GM15510 (cell line): ENCODE results near the gene ESPN.

Source experiments
- POLR2A ChIP-seq: IDR thresholded peaks from 3 replicates; pipeline ENCODE4 v1.6.1; 2011; ENCODE audit warnings: borderline replicate concordance; ENCODE audit not compliant: insufficient read length; ENCODE audit errors: extremely low read depth

Gene ESPN

DNA sequence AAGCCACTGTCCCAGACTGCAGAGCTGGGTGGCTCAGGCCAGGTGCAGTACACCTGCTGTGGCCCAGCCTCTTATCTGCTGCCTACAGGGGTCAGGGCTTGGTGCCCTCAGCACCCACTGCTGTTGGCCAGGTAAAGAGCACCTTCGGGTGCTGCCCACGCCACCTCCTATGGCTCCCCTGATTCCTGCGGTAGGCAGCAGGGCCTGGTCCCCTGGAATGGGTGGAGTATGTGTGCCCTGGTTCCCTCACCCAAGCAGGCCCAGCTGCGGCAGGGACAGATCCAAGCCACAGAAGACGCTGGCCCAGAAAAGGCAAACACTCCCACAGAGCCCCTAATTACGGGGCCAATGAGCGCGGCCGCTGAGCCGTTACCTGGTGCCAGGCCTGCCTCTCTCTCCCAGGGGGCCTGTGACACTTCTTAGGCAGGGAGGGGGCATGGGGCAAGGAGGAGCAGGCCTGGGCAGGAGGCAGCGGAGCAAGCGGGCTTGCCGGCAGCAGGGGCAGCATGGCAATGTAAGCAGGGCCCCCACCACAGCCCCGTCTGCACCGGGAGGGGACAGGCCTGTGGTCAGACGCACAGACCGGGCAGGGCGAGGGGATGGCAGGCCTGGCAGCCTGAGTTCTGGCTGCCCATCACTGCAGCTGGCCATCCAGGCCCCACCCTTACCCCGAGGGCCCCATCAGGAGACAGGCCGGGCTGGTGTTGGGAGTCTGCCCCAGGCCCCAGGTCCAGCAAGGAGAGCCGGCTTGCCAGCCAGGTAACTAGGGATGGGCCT is 19.0 kb downstream of the ESPN start:
- TF ChIP-seq POLR2A, result no peak

DNA sequence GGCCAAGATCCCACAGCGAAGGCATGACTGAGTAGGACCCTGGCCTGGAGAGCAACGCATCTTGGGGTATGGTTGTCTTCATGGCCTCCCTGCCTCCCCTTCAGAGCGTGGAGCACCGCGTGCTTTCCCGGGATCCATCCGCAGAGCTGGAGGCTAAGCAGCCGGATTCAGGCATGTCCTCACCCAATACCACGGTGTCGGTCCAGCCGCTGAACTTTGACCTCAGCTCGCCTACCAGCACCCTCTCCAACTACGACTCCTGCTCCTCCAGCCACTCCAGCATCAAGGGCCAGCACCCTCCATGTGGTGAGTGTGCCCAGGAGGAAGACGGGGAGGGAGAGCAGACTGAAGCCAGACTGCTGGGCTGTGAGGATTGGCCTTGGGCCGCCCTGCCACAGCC is 19.8 kb downstream of the ESPN start:
- no peak for TF ChIP-seq POLR2A

DNA sequence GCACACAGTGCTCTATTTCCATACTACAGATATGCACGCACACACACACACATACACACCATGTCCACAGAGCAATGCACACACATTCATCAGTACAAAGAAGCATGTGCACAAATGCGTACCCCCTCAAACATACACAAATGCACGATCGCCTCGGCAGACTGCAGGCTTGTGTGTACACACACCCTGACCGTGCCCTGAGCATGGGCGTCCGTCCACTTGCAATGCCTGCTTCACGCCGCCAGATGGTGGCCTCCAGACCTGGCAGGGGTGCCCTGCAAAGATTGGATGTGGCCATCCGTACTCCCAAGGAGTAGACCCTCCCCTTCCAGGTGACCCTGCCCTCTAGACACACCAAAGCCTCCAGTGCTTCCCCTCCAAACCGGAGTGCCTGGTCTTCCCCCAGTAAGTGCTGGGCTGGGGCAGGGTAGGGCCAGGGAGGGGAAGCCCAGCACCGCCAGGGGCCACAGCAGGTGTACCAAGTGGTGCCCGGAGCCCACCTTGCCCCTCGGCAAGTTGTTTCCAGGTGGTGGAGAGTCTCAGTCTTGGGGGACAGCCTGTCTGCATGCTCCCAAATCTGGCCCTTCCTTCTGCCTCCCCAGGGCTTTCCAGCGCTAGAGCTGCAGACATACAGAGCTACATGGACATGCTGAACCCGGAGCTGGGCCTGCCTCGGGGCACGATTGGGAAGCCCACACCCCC is 20.6 kb downstream of the ESPN start:
- no peak for TF ChIP-seq POLR2A

DNA sequence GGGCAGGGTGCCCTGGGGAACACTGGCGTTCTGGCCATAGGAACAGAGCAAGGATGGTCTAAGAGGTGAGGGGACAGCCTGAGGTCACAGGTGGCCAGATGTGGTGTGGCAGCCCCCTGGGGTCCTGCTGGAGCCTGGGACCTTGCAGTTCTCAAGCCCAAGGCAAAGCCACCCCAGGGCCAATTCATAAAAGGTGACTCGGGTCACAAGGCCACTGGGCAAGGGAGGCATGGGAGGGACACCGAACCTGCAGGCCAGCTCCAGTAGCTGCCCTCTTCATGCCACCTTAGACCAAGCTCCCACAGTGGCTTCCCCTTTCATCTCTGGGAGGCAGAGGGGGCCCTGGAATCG is 22.1 kb downstream of the ESPN start:
- TF ChIP-seq POLR2A, result no peak

DNA sequence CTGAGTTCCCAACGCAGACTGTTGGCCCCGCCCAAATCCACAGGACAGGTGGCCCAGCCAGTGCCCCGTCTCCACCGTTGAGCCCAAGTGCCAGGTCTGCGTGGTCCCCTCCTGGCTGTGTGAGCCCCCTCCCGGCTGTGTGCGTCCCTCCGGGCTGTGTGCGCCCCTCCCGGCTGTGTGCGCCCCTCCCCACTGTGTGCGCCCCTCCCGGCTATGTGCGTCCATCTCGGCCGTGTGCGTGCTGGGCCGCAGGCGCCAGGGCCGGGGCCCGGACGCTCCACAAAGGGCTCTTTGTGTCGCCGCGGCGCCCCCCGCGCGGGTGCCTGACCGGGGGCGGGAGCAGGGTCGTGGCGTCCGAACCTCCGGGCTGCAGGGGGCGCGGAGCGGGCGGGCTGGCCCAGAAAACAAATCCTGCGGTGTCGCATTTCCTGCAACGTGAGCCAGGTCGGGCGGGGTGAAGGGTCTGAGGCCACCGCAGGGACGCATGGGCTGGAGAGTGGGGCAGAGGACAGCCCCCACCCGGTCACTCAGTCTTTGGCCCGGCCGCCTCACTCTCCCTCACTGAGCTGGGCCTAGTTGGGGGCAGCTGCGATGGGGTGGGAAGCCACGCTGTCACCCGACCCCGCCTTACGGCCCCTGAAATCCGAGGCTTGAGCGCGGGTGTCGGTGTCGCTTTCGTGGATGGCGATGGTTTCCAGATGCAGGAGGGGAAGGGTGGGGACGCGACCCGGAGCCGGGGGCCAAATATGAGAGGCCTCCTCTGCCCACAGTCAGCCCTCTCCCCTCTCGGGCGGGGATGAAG is 22.6 kb downstream of the ESPN start:
- no peak for TF ChIP-seq POLR2A

DNA sequence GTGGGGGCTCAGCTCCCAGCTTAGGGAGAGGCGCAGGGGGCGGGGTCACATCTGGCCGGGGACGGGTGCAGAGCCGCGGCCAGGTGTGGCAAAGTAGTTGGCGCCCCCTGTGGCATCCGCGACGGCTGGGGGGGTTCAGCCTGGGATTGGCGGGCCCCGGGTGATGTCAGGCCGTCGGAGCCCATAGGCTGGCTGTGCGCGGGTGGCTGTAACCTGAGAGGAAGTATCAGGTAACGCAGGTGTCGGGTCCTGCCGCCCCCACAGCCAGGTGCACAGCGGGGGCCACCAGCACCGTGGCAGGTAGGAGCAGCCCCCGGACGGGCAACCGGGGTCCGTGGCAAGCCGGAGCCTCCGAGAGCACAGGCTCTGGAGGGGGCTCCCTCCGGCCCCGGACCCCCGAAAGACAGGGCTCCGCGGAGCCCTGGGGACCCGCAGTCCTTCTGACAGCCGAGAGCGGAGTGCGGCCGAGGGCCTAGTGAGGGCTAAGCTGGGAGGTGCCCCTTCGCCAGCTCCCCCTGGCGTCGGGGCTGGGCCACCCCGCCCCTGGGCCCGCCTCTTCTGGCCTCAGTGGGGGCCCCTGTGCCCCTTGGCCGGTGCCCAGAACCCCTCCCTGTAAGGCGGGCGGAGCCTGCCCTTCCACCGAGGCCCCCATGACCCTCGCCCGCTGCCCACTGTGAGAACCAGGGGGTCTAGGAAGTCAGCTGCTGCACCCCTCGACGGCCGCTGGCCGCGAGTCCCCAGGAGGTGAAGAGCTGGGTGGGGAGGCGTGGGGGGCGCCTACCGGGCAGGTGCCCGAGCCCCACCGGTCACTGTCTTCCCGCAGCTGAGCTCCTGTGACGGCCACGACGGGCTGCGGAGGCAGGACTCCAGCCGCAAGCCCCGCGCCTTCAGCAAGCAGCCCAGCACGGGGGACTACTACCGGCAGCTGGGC is 23.5 kb downstream of the ESPN start:
- no peak for TF ChIP-seq POLR2A

DNA sequence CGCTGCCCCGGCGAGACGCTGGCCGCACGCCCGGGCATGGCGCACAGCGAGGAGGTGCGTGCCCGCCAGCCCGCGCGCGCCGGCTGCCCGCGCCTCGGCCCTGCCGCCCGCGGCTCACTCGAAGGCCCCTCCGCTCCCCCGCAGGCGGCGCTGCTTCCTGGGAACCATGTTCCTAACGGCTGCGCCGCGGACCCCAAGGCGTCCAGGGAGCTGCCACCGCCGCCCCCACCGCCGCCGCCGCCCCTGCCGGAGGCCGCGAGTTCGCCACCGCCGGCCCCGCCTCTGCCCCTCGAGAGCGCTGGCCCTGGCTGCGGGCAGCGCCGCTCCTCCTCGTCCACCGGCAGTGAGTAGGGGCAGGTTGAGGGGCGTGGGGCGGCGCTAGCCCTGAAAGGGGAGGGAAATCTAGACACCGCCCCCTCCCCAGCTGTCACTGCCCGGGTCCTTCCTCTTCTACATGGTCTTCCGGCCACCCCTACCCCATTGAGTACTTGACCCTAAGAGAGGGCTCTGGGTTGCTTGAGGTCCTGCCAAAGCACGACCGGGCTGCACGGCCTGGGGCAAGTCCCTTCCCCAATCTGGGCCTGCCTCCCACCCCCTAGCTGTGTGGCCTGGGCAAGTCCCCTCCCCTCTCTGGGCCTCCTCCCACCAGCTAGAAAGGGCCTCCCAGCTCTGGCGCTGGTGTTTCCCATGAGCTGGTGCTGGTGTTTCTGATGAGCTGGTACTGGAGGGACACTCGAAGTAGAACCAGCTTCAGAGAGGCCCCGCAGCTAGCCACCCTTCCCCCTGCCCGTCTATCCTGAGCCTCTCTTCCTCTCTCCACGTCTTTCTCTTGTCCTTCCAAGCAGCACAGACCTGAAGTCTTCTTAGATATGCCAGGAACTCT is 24.4 kb downstream of the ESPN start:
- TF ChIP-seq POLR2A, result no peak

DNA sequence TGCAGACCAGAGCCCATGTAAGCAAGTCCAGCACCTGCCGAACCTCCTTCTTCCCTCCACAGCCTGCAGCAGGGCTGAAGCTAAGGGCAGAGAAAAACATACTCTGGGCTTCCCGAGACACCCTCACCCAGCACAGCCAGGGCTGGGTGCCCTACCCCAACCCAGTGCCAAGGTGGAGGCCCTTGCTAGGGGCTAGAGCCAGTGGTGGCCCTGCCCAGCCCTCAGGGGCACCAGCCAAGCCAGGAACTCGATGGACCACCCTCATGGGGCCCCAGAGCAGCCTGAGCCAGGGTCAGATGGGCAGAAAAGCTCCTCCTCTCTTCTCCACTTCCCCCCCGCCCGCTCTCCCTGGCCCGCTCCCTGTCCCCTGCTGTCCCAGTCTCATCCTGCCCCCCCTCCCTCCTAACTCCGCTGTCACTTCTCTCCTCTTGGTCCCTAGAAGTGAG is 25.5 kb downstream of the ESPN start:
- TF ChIP-seq POLR2A, result no peak

DNA sequence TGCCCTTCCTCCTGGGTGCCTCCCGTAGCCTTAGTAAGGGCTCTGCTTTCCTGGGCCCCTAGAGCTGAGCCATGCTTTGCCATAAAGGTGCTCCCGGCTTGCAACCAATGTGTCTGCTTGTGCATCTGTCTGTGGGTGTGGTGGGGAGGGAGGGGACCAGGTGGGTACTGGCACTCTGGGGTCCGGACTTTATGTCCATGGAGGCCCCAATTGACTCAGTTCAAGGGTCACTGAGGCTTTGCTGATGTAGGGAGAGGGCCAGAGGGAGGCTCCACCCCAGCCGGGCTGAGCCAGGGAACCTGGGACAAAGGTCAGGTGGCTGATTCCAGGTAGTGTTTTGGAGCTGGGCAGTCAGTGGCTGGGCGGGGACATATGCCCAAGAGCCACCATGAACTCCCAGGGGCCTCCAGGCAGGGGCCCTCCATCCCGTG is 26.4 kb downstream of the ESPN start:
- no peak for TF ChIP-seq POLR2A

DNA sequence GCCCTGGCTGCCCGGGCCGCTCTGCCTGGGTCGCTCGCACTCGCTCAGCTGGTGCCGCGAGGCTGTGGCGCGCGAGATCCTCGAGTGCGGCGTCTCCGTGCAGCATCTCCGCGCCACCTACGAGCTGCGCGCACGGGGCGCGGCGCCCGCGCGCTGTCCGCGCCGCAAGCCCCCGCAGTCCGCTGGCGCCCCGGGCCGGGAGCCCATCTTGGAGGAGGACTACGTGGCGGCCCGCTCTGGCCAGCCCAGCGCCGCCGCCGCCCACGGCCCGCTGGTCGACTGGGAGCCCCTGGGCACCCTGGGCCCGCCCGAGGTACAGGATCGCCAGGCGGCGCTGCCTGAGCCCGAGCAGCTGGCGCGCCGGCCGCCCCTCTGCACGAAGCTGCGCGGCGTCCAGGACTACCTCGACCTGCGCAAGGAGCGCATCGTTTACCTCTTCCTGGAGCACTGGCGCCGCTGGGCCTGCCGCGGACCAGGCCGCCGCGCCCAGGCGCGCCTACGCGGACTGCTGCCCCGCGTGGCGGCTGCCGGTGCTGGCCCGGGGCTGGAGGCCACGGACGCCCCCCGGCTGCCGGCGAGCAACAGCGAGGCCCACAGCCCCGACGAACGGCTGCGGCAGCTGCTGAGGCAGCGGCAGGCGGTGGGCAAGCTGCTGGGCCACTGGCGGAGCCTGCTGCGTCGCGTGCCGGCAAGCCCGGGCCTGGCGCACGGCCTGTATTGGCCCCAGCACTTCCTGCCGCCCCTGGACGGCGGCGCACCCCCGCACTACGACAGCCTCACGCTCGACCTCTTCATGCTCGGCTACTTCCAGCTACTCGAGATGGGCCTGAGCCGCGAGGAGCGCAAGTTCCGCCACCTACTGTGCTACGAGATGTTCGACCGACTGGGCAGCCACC is 30.5 kb downstream of the ESPN start:
- no peak for TF ChIP-seq POLR2A

DNA sequence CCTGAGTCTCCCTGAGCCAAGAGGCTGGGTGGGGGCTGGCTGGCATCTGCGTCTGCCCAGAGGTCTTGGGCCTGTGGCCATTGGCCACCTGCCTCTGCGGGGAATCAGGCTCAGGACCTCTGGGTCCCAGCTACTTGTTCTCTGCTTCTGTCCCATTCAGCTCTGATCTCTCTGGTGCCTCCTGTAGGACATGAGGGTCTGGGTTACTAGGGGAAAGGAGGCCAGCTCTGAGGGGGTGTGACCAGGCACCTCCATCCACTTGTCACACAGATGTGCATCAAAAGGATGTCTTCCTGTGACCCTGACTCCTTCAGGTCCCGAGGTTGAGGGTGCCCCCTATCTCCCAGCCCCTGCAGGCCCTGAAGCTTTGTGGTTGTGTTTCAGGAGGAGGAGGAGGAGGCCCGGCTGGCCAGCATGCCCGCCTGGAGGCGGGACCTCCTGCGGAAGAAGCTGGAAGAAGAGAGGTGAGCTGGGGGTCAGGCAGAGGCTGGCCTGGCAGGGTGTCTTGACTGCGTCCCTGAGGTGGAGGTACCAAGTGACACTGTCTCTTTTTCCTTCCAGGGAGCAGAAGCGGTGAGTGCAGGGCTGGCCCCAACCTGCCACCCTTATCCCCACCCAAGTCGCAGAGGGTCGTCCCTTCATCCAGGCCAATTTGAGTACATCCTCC is 32.4 kb downstream of the ESPN start:
- TF ChIP-seq POLR2A, result no peak

DNA sequence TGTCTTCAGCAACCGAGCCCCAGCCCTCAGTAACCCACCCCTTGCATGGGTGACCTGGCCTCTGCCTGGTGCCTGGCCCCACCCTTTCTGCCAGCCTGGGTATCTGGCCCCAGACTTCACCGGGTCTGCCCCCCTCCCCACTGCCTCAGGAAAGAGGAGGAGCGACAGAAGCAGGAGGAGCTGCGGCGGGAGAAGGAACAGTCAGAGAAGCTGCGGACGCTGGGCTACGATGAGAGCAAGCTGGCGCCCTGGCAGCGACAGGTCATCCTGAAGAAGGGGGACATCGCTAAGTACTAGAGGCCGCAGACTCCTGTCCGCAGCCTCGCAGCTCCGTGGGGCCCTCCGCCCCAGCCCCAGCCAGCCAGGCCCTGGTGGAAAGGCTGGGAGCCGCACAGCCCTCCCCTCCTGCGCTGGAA is 35.3 kb downstream of the ESPN start:
- TF ChIP-seq POLR2A, result no peak
